Kidney glomerular epithelial cell (primary cell): ENCODE data around the gene CNIH1.
"Not testable (repeated sequence)": the region's sequence is repeated elsewhere in the genome, so short reads cannot be mapped to it uniquely, and the experiment has no call there.

Experiments used
- DNase-seq: peaks from one replicate; lab custom pipeline; 2025; lab: John Stamatoyannopoulos, UW

CNIH1 gene

GRCh38 chr14:54381821-54382220 lies 59.4 kb downstream of the CNIH1 start:
- DNase-seq, result no peak

- DNase-seq, result not testable (repeated sequence)
Observed at GRCh38 chr14:54380558-54380957, 60.6 kb downstream of the CNIH1 start.

- not testable (repeated sequence) for DNase-seq
Observed at GRCh38 chr14:54378893-54379292, 62.3 kb downstream of the CNIH1 start.

- no peak for DNase-seq
Observed at GRCh38 chr14:54377501-54377900, 63.7 kb downstream of the CNIH1 start.

GRCh38 chr14:54374117-54374884 lies 66.9 kb downstream of the CNIH1 start:
- no peak for DNase-seq
